ENCODE data around the gene LRRC7. TPM values are rescaled to one million over a fixed set of nuclear protein-coding genes. Genes with fewer than 3 reads are reported as not detected.

The LRRC7 gene
- polyA plus RNA-seq, 1 of the 3 experiments (the other 2 are of a cell fraction), result 0.02 TPM

GRCh38 chr1:70169018-70169839 lies 601.5 kb downstream of the LRRC7 start:
- H3K36me3 ChIP-seq (replicated peaks in 1 of 2; ENCODE audit: control insufficient read depth in 1 of 2, insufficient read depth in 2 of 2, low read length in 1 of 2), result peaks cover 22 to 30% of the 10 kb centered on the region in 2 experiments
- H3K4me3 ChIP-seq (ENCODE audit: low read depth in 2 of 2, low read length in 1 of 2), result no peak overlapping the region
- H3K9me2 ChIP-seq, result no peaks in the 10 kb centered on the region
- WGBS (ENCODE audit: low lambda C conversion rate), result 89% methylated on average over 5 of the region's 5 CpGs
- H2AFZ ChIP-seq (ENCODE audit: low read depth), result no peak overlapping the region
- H3K9me3 ChIP-seq, result no peaks in the 10 kb centered on the region
- CTCF ChIA-PET, result interaction anchor here (0.8 to 1.0 kb wide), 2 partner anchors 17 to 20 kb away, joined by 3 to 6 read pairs; no protein-coding TSS in a partner anchor
- TF ChIP-seq MEF2A (IDR thresholded peaks at IDR 0.05; ENCODE audit: borderline replicate concordance, low read depth), result no peak
- TF ChIP-seq FOXM1 (IDR thresholded peaks at IDR 0.05; ENCODE audit: low read depth), result no peak
- no peak for TF ChIP-seq REST (IDR thresholded peaks at IDR 0.05; ENCODE audit: low read depth, low read length)
- TF ChIP-seq FOXJ3 (CRISPR knock-in tag; IDR thresholded peaks at IDR 0.05), result no peak
- H3K27ac ChIP-seq (ENCODE audit: low read depth in 2 of 2, low read length in 1 of 2), result no peak overlapping the region
- H3K9ac ChIP-seq, result no peak overlapping the region
- POLR2A ChIA-PET, result no interaction called here
- no peaks in the 10 kb centered on the region for H3F3A ChIP-seq (replicated peaks; ENCODE audit: insufficient read depth)
- H3K79me2 ChIP-seq (ENCODE audit: insufficient read depth), result peaks cover 5% of the 10 kb centered on the region; the same call in 1 of the 2 replicates
- H3K4me1 ChIP-seq (ENCODE audit: control insufficient read depth in 1 of 2, insufficient read depth in 2 of 2, low read depth in 1 of 2, low read length in 1 of 2), result no peaks in the 10 kb centered on the region; a peak in 1 of 4 replicates
- H3K27me3 ChIP-seq (ENCODE audit: insufficient read depth), result no peaks in the 10 kb centered on the region
- no peaks in the 10 kb centered on the region for H4K20me1 ChIP-seq (ENCODE audit: insufficient read depth)
- H3K4me2 ChIP-seq, result no peak overlapping the region
- no peak for DNase-seq

GRCh38 chr1:70171512-70171911 lies 603.8 kb downstream of the LRRC7 start:
- no peaks in the 10 kb centered on the region; a peak in 1 of 4 replicates for H3K4me1 ChIP-seq (ENCODE audit: control insufficient read depth in 1 of 2, insufficient read depth in 2 of 2, low read depth in 1 of 2, low read length in 1 of 2)
- H3K4me2 ChIP-seq, result no peak overlapping the region
- H3K9me3 ChIP-seq, result no peaks in the 10 kb centered on the region
- no peaks in the 10 kb centered on the region for H3K9me2 ChIP-seq
- no peak overlapping the region for H3K27ac ChIP-seq (ENCODE audit: low read depth in 2 of 2, low read length in 1 of 2)
- no peaks in the 10 kb centered on the region for H3F3A ChIP-seq (replicated peaks; ENCODE audit: insufficient read depth)
- H3K4me3 ChIP-seq (ENCODE audit: low read depth in 2 of 2, low read length in 1 of 2), result no peak overlapping the region
- H4K20me1 ChIP-seq (ENCODE audit: insufficient read depth), result no peaks in the 10 kb centered on the region
- TF ChIP-seq FOXJ3 (CRISPR knock-in tag; IDR thresholded peaks at IDR 0.05), result no peak
- no peak for TF ChIP-seq JUND (IDR thresholded peaks at IDR 0.05)
- no peak for TF ChIP-seq ZBTB33 (IDR thresholded peaks at IDR 0.05; ENCODE audit: borderline replicate concordance, low read depth)
- TF ChIP-seq YY1 (IDR thresholded peaks at IDR 0.05; ENCODE audit: low read depth), result no peak
- no peak for TF ChIP-seq GABPA (IDR thresholded peaks at IDR 0.05; ENCODE audit: low read depth)
- no peak for TF ChIP-seq ELF1 (IDR thresholded peaks at IDR 0.05)
- no peak for TF ChIP-seq REST (IDR thresholded peaks at IDR 0.05; ENCODE audit: low read depth, low read length)
- no peak for TF ChIP-seq EZH2phosphoT487 (IDR thresholded peaks at IDR 0.05; ENCODE audit: borderline replicate concordance, low read depth)
- TF ChIP-seq RCOR1 (IDR thresholded peaks at IDR 0.05; ENCODE audit: low read length), result no peak
- no peak for TF ChIP-seq POLR2AphosphoS5 (IDR thresholded peaks at IDR 0.05; ENCODE audit: low read depth, low read length)
- no peak overlapping the region for H3K9ac ChIP-seq
- 100% methylated on average over 1 of the region's 1 CpG for WGBS (ENCODE audit: low lambda C conversion rate)
- ChIA-PET CTCF (no interaction called here), POLR2A (no interaction called here)
- no peak for DNase-seq
- no peaks in the 10 kb centered on the region for H3K27me3 ChIP-seq (ENCODE audit: insufficient read depth)
- H3K79me2 ChIP-seq (ENCODE audit: insufficient read depth), result peaks cover 5% of the 10 kb centered on the region; the same call in 1 of the 2 replicates
- peaks cover 25 to 36% of the 10 kb centered on the region in 2 experiments for H3K36me3 ChIP-seq (replicated peaks in 1 of 2; ENCODE audit: control insufficient read depth in 1 of 2, insufficient read depth in 2 of 2, low read length in 1 of 2)
- H2AFZ ChIP-seq (ENCODE audit: low read depth), result no peak overlapping the region

Data from SK-N-SH (cell line).